Kidney glomerular epithelial cell (primary cell): ENCODE data around the gene NFXL1.

Source experiments
- DNase-seq: peaks from one replicate; lab custom pipeline; 2025; lab: John Stamatoyannopoulos, UW

The NFXL1 gene

GRCh38 chr4:47831026-47831679, 83.2 kb downstream of the NFXL1 start:
- no peak for DNase-seq

GRCh38 chr4:47830265-47831025, 83.9 kb downstream of the NFXL1 start:
- DNase-seq = peak; percentile 46

DNA sequence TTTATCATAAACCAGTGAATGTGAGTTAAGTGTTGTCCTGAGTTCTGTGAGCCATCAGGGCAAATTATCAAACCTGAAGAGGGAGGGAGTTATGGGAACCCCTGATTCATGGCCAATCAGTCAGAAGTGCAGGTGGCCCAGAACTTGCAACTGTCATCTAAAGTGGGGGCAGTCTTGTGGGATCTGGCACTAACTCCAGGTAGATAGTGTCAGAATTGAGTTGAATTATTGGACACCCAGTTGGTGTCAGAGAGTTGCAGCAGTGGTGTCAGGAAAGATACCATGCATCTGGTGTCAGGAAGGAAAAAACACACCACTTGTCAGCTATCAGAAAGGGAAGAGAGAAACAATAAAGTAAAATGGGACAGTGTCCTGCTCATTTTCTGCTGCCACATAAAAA, 84.9 kb downstream of the NFXL1 start:
- DNase-seq = no peak

DNA sequence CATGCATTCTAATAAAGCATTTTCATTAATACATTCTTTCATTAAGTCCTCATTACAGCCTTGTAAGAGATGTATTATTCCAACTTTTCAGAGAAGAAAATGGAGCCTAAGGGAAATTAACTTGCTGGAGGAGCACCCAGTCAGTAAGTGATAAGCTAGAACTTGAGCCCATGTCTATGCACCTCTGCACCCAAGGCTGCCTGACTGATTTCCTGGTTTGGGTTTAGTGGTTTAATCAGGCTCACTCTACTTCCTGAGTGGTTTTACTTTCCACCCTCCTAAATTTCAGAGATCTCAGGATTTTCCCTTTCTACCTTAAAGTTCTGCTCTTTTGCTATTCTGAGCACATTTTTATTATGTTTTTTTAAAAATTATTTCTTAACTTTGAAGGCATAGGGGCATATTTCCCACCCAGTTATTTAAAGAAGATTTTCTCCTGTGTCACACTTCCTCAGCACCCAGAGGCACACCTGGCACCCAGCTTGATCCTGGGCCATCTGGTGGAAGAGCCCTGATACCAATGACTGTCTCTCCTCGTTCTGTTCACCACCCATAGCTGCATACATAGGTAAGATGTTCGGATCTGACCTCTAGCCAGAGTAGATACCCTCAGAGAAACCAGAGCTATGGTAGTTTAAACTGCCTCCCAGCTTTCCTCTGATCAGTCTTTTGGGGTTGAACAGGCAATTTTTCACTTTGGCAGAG, 86.9 kb downstream of the NFXL1 start:
- DNase-seq = no peak

GRCh38 chr4:47824840-47825239, 89.5 kb downstream of the NFXL1 start:
- no peak for DNase-seq

DNA sequence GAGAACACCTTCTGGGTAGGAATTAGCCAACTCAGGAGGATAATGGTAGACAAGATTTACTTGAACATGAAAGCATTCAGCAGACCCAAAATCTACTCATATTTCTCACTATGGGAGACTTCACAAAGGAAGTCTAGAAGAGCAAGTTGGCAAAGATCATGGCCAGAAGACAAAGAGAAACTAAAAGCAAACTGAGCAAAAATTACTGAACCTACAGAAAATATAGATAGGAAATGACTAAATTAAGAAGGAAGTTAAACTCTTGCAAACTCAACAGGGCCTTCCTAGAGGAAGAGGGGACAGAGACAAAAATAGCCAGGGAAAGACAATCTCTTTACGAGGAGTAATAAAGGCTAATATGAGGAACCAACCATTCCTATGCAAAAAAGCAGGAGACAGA, 95.2 kb downstream of the NFXL1 start:
- DNase-seq = no peak

DNA sequence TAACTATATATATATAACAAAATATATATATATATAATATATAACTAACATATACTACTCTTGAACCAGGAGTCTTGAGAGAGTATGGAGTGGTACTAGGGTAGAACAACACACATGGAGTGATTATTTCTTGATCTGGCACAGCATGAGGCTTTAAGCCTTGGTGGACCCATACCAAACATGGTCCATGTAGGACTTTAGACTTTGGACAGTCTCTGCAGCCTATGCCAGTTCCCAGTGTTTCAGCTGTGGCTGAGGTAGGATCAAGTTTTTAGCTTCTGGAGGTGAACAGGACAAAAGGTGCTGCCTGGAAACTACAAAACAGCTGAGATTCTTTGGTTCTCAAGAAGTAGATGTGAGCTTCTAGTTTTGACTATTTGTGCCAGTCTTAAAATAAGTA, 97.1 kb downstream of the NFXL1 start:
- DNase-seq = no peak

- no peak for DNase-seq
Observed at GRCh38 chr4:47816748-47817147, 97.6 kb downstream of the NFXL1 start.

DNA sequence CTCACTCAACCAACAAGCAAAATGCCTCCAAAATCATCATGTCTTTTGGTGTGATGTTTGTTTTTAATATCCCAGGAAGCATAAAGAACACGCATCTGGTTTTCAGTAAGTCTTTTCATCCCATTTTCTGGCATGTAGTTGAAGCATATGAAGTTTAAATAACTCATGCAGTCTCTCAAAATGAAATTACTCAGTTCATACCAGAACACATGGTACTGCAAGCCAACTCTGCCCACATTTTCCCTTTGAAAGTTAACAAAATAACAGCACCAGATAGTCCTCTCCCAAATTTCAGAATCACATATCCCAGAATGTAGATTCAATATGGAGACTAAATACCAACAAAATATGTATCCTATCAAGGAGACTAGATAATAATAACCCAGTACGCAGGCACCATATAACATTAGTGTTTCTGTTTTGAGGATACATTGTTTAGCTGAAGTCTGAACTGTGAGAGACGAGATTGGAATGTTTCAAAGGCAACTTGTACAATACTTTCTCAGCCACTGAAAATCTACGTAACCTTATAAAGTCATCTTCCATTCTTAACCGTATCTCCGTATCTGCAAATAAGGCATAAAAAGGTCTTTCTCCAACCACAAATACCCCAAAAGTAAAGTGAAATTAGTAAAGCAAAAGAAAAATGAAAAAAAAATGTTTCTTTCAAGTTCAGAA, 99.6 kb downstream of the NFXL1 start:
- no peak for DNase-seq

DNA sequence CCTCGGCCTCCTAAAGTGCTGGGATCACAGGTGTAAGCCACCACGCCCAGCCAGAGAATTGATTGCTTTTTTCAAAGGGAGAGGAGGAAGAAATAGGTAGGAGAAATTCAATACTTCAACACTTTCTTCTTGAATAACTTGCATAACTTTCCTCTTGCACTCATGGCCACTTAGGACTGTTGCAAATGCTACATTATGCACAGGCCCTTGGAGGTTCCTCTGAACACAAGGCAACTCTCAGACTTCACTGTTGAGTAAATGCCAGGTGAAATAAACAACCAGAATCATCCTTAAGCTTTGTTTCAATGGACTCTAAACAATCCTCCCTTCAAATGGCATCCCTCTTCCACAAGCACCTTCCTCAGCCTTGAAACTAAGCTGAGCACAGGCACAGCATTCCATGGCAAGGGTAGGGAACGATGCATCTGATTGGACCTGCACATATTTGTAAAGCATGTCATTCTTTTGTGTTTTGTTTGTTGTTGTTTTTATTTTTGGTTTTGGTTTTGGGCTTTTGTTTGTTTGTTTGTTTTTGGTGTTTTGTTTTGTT, 104.7 kb downstream of the NFXL1 start:
- DNase-seq = no peak

DNA sequence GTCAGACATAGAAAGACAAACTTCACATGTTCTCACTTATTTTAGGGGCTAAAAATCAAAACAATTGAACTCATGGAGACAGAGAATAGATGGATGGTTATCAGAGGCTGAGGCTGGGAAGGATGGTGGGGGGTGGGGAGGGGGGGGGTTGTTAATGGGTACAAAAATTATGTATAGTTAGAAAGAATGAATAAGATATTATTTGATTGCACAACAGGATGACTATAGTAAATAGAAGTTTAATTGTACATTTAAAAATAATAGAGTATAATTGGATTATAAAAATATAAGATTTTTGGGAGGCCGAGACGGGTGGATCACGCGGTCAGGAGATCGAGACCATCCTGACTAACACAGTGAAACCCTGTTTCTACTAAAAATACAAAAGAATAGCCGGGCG, 109.8 kb downstream of the NFXL1 start:
- DNase-seq = no peak

GRCh38 chr4:47801481-47802002, 112.8 kb downstream of the NFXL1 start:
- DNase-seq = no peak

- no peak for DNase-seq
Observed at GRCh38 chr4:47798165-47798564, 116.2 kb downstream of the NFXL1 start.
